CD8-positive, alpha-beta memory T cell (primary cell): ENCODE results near the gene SIL1. TPM values are rescaled to one million over a fixed set of nuclear protein-coding genes. Genes with fewer than 3 reads are reported as not detected.
A peak's percentile ranks its signal among the peaks of the same experiment; 100 is the strongest.

Experiments used
- CTCF ChIA-PET: fragments of 350-600 bp; sonication (Branson Sonifier 250); formaldehyde crosslinking; loops from one replicate; lab custom pipeline; 2021; ENCODE audit warnings: antibody characterized with exemption; lab: Charles Lee
- POLR2A ChIA-PET: fragments of 350-600 bp; sonication (Branson Sonifier 250); formaldehyde crosslinking; loops from one replicate; lab custom pipeline; 2021; ENCODE audit warnings: antibody characterized with exemption; lab: Charles Lee
- DNase-seq, 5 donors: peaks; one replicate each; pipeline versions ENCODE4 v3.0.0 to v3.0.0-alpha.2; 2020 to 2022; ENCODE audit warnings: mixed read lengths in 1 of 5
- H3K27ac ChIP-seq: one replicate; pipeline ENCODE4 v1.7.0; 2013; ENCODE audit warnings: low read depth, mild to moderate bottlenecking, low read length, moderate library complexity
- H3K27me3 ChIP-seq: 2 replicates; pipeline ENCODE4 v1.7.0; 2013; ENCODE audit warnings: low read length, mild to moderate bottlenecking; ENCODE audit not compliant: insufficient read depth, poor library complexity, severe bottlenecking
- H3K36me3 ChIP-seq: 2 replicates; pipeline ENCODE4 v1.7.0; 2013; ENCODE audit warnings: mild to moderate bottlenecking, low read length, moderate library complexity; ENCODE audit not compliant: insufficient read depth
- H3K4me1 ChIP-seq: 2 replicates; pipeline ENCODE4 v1.7.0; 2013; ENCODE audit warnings: mild to moderate bottlenecking, low read length, moderate library complexity; ENCODE audit not compliant: insufficient read depth
- H3K4me3 ChIP-seq: 2 replicates; pipeline ENCODE4 v1.7.0; 2013; ENCODE audit warnings: mild to moderate bottlenecking, low read length
- H3K9me3 ChIP-seq: 2 replicates; pipeline ENCODE4 v1.7.0; 2013; ENCODE audit warnings: mild to moderate bottlenecking, low read length
- H3K27ac Mint-ChIP-seq, 8 donors: one replicate each; pipeline ENCODE4 v1.8.0; 2020 to 2021; ENCODE audit warnings: mixed read lengths in 8 of 8, mild to moderate bottlenecking in 6 of 8, inconsistent platforms in 3 of 8, moderate library complexity in 3 of 8
- H3K27me3 Mint-ChIP-seq, 2 donors: one replicate each; pipeline ENCODE4 v1.8.0; 2020 to 2021; ENCODE audit warnings: mixed read lengths in 2 of 2, mild to moderate bottlenecking in 1 of 2, moderate library complexity in 1 of 2
- H3K36me3 Mint-ChIP-seq, 3 donors: one replicate each; pipeline ENCODE4 v1.8.0; 2020 to 2021; ENCODE audit warnings: mixed read lengths in 3 of 3, inconsistent platforms in 1 of 3, mild to moderate bottlenecking in 1 of 3
- H3K4me1 Mint-ChIP-seq, 3 donors: one replicate each; pipeline ENCODE4 v1.8.0; 2020 to 2021; ENCODE audit warnings: mixed read lengths in 3 of 3, inconsistent platforms in 1 of 3, mild to moderate bottlenecking in 1 of 3
- H3K4me3 Mint-ChIP-seq, 7 donors: one replicate each; pipeline ENCODE4 v1.8.0; 2020 to 2021; ENCODE audit warnings: mixed read lengths in 7 of 7, mild to moderate bottlenecking in 6 of 7, moderate library complexity in 4 of 7, inconsistent platforms in 2 of 7
- H3K9me3 Mint-ChIP-seq, 5 donors: one replicate each; pipeline ENCODE4 v1.8.0; 2020 to 2022; ENCODE audit warnings: mixed read lengths in 5 of 5, mild to moderate bottlenecking in 3 of 5, moderate library complexity in 2 of 5, inconsistent platforms in 1 of 5
- polyA plus RNA-seq: library from polyadenylated mRNA; unstranded; fragments of 300-500 nt; fragmentation: Illumina TruSeq; gene quantifications from one replicate; pipeline ENCODE4 v1.2.3, GENCODE V29; 2021
- total RNA-seq, 2 experiments: library from RNA; stranded (reverse); gene quantifications; one replicate each; pipeline ENCODE4 v1.2.3, GENCODE V29; 2021

Gene SIL1
- total and polyA plus RNA-seq, 3 experiments from 2014 or later: 15.0 to 27.5 (median 26.6) TPM

DNA sequence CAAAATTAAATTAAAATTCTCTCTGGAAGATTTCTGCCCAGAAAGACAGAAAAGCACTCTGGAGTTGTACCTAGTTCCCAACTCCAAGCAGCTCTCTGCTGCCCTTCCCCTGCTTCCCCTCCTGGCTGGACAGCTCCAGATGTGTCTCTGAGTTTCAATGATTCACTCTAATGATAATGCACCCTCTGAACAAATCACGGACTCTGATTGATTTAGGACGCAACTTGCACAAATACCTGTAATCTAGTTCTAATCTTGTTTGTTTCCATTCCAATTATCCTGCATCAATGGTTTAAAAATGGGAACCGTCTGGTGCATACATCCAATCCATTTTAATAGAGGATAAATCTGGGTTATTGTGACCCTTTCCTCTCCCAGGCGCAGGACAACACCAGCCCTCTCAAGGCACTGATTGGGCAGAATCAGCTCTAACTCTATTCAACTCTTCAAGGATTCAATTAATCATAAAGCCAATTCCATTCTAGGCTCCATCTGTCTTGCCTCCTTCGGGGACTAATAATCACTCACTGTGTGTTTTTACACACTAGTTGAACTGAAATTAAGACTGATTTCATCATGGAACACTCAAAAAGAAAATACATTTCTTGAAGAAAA is 211.9 kb downstream of the SIL1 start:
- Mint-ChIP-seq H3K4me1 (peaks cover 13 to 18% (median 13%) of the 10 kb centered on the region in 3 donors), H3K36me3 (peaks cover 0 to 4% (median 0%) of the 10 kb centered on the region in 3 donors), H3K4me3 (no peak overlapping the region), H3K27me3 (no peaks in the 10 kb centered on the region), H3K27ac (no peak overlapping the region), H3K9me3 (no peaks in the 10 kb centered on the region)
- ChIA-PET CTCF (no interaction called here), POLR2A (no interaction called here)
- Histone ChIP-seq H3K4me3 (no peak overlapping the region), H3K4me1 (peaks cover 9% of the 10 kb centered on the region), H3K36me3 (no peaks in the 10 kb centered on the region), H3K9me3 (no peaks in the 10 kb centered on the region), H3K27ac (no peak overlapping the region), H3K27me3 (no peaks in the 10 kb centered on the region)
- no peak for DNase-seq

DNA sequence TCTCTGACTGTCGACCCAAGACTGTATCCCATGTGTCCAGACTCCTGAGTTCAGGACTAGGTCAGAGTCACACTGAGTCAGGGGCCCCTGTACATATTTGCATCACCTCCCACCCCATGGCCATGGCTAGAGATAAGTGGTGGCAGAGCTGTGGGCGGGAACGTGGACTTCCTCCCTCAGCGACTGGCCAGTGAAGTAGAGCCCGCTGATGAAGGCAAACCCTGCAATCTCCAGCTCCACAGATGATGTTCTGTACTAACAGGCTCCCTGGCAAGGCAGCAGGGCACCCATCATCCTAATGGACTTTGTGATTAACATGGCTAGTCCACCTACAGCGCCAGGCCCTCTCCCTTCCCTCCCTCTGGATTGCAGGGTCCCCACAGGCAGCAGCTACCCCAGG is 212.5 kb downstream of the SIL1 start:
- ChIA-PET CTCF (no interaction called here), POLR2A (no interaction called here)
- peaks cover 0 to 4% (median 0%) of the 10 kb centered on the region in 3 donors for H3K36me3 Mint-ChIP-seq
- Histone ChIP-seq H3K27ac (no peak overlapping the region), H3K9me3 (no peaks in the 10 kb centered on the region), H3K36me3 (no peaks in the 10 kb centered on the region), H3K27me3 (no peaks in the 10 kb centered on the region), H3K4me1 (peaks cover 15% of the 10 kb centered on the region), H3K4me3 (no peak overlapping the region)
- H3K4me1 Mint-ChIP-seq: peaks cover 19 to 24% (median 19%) of the 10 kb centered on the region in 3 donors
- no peak overlapping the region for H3K27ac Mint-ChIP-seq
- H3K27me3 Mint-ChIP-seq: no peaks in the 10 kb centered on the region
- H3K4me3 Mint-ChIP-seq: no peak overlapping the region
- no peak for DNase-seq
- H3K9me3 Mint-ChIP-seq: no peaks in the 10 kb centered on the region

DNA sequence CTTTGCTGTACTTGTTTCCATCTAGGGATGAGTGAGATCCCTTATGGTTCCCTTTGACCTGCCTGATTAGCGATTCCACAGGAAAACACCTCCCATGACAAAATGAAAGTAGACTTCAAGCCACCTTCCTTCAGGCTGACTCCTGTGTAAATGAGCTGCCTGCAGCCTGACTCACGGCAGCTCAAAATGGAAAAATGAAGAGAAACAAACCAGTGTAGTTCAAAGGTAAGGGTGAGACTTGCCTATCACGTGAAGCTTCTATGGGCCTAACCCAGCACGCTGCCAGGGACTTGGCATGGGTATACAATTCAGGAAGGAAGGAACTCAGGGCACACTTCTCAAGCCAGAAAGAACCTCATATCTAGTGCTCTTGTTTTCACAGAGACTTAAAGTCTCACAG is 212.9 kb downstream of the SIL1 start:
- Histone ChIP-seq H3K36me3 (no peaks in the 10 kb centered on the region), H3K4me3 (no peak overlapping the region), H3K4me1 (peaks cover 20% of the 10 kb centered on the region), H3K9me3 (no peaks in the 10 kb centered on the region), H3K27me3 (no peaks in the 10 kb centered on the region), H3K27ac (no peak overlapping the region)
- DNase-seq: no peak
- peak overlapping the region in 1 of 8 donors; percentile 11 for H3K27ac Mint-ChIP-seq
- no peak overlapping the region for H3K4me3 Mint-ChIP-seq
- CTCF ChIA-PET: interaction anchor here (0.7 kb wide), 1 partner anchor 10 kb away, joined by 3 read pairs; no protein-coding TSS in a partner anchor
- H3K27me3 Mint-ChIP-seq: no peaks in the 10 kb centered on the region
- H3K36me3 Mint-ChIP-seq: peaks cover 0 to 4% (median 0%) of the 10 kb centered on the region in 3 donors
- POLR2A ChIA-PET: no interaction called here
- H3K9me3 Mint-ChIP-seq: no peaks in the 10 kb centered on the region
- peaks cover 23 to 28% (median 23%) of the 10 kb centered on the region in 3 donors for H3K4me1 Mint-ChIP-seq

DNA sequence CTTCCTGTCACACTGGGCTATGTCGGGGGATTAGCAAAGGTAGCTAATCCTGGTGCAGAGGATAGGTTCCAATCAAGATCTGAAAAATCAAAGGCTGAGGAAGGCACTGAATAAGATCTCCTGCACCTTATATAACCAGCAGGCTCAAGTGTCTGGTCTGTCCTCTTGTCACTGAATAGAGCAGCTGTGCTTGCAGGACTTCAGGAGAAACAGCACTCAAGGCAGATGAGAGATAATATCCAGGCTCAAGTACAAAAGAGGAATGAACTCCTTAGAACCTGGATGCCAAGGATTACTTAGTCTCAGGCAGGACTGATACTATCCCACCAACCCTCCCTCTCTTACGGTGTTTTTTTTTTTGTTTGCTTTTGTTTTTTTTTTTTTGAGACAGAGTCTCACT is 214.2 kb downstream of the SIL1 start:
- Histone ChIP-seq H3K4me3 (no peak overlapping the region), H3K4me1 (peaks cover 30% of the 10 kb centered on the region), H3K27ac (no peak overlapping the region), H3K9me3 (no peaks in the 10 kb centered on the region), H3K27me3 (no peaks in the 10 kb centered on the region), H3K36me3 (no peaks in the 10 kb centered on the region)
- Mint-ChIP-seq H3K27ac (no peak overlapping the region), H3K9me3 (no peaks in the 10 kb centered on the region), H3K27me3 (no peaks in the 10 kb centered on the region), H3K4me3 (no peak overlapping the region), H3K4me1 (peaks cover 32 to 41% (median 36%) of the 10 kb centered on the region in 3 donors), H3K36me3 (peaks cover 0 to 4% (median 0%) of the 10 kb centered on the region in 3 donors)
- ChIA-PET POLR2A (interaction anchor here (0.6 kb wide), 1 partner anchor 282 kb away, joined by 6 read pairs; no protein-coding TSS in a partner anchor), CTCF (no interaction called here)
- DNase-seq: no peak

DNA sequence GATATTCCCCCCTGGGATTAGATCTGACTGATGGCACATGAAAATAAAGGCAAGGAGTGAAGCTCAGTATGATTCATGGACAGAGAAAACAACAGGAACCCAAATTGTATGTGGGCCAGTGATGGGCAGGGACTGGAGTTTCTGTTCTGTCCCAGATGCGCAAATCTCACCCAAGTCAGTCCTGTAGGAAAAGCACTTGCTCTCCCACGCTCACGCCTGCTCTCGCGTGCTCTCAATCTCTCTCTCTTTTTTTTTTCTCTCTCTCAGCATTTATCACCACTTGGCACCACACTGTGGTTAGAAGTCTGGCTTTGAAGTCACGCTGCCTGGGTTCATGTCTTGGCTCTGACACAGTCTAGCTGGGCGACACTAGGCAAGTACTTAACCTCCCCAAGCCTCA is 216.6 kb downstream of the SIL1 start:
- Histone ChIP-seq H3K4me3 (no peak overlapping the region), H3K4me1 (peaks cover 30% of the 10 kb centered on the region), H3K9me3 (no peaks in the 10 kb centered on the region), H3K36me3 (no peaks in the 10 kb centered on the region), H3K27me3 (no peaks in the 10 kb centered on the region), H3K27ac (no peak overlapping the region)
- H3K27me3 Mint-ChIP-seq: no peaks in the 10 kb centered on the region
- CTCF ChIA-PET: no interaction called here
- peaks cover 32 to 46% (median 36%) of the 10 kb centered on the region in 3 donors for H3K4me1 Mint-ChIP-seq
- peak overlapping the region in 5 of 8 donors; percentile 0 to 56 (median 31) for H3K27ac Mint-ChIP-seq
- peak in 3 of 5 donors; percentile 13 to 53 (median 37) for DNase-seq
- H3K36me3 Mint-ChIP-seq: peaks cover 0 to 3% (median 0%) of the 10 kb centered on the region in 3 donors
- peak overlapping the region; percentile 13 to 65 (median 44) for H3K4me3 Mint-ChIP-seq
- POLR2A ChIA-PET: no interaction called here
- no peaks in the 10 kb centered on the region for H3K9me3 Mint-ChIP-seq

DNA sequence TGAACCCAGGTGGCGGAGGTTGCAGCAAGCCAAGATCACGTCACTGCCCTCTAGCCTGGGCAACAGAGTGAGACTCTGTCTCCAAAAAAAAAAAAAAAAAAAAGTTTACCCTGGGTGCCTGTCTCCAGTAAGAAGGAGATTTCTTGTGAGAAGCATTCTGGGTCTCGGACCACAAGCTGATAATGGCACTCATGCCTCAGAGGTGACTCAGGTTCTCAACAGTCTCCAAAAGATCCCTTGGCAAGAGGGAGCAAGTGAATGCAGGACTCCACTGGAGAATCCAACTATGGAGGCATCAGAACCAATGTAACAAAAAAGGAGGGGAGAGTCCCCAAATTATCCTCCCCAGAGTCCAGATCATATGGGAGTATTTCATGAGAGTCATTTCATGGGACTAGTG is 217.0 kb downstream of the SIL1 start:
- no peak for DNase-seq
- H3K27me3 ChIP-seq: no peaks in the 10 kb centered on the region
- ChIA-PET CTCF (no interaction called here), POLR2A (no interaction called here)
- no peak overlapping the region for H3K4me3 ChIP-seq
- peaks cover 30% of the 10 kb centered on the region for H3K4me1 ChIP-seq
- H3K4me1 Mint-ChIP-seq: peaks cover 32 to 46% (median 36%) of the 10 kb centered on the region in 3 donors
- peak overlapping the region in 2 of 8 donors; percentile 0 to 31 for H3K27ac Mint-ChIP-seq
- H3K36me3 ChIP-seq: no peaks in the 10 kb centered on the region
- peak overlapping the region in 3 of 7 donors; percentile 13 to 65 (median 40) for H3K4me3 Mint-ChIP-seq
- H3K9me3 ChIP-seq: no peaks in the 10 kb centered on the region
- no peaks in the 10 kb centered on the region for H3K27me3 Mint-ChIP-seq
- no peaks in the 10 kb centered on the region for H3K9me3 Mint-ChIP-seq
- H3K27ac ChIP-seq: no peak overlapping the region
- H3K36me3 Mint-ChIP-seq: peaks cover 0 to 3% (median 0%) of the 10 kb centered on the region in 3 donors

DNA sequence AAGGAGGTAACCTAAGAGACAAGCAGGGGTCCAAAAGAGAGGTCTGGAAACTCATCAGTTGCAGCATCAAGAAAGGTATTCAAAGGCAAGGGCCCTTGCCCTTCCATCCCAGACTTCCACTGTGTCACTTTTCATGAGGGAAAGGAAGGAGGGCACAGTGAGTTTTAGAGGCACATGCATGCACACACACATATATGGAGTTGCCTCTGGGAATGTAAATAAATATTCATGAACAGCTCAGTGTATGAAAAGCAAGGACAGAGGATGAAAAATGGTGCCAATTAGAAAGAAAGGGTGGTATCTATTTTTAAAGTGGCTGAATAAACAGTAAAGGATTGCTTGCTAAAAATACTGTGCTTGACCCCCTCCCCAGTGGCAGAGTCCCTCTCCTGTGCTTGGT is 217.7 kb downstream of the SIL1 start:
- H3K27me3 ChIP-seq: no peaks in the 10 kb centered on the region
- Mint-ChIP-seq H3K27ac (peak overlapping the region in 7 of 8 donors; percentile 12 to 82 (median 59)), H3K4me3 (peak overlapping the region in 6 of 7 donors; percentile 7 to 60 (median 48)), H3K4me1 (peaks cover 32 to 46% (median 36%) of the 10 kb centered on the region in 3 donors), H3K36me3 (peaks cover 0 to 5% (median 0%) of the 10 kb centered on the region in 3 donors), H3K27me3 (no peaks in the 10 kb centered on the region), H3K9me3 (no peaks in the 10 kb centered on the region)
- H3K4me3 ChIP-seq: no peak overlapping the region
- H3K27ac ChIP-seq: no peak overlapping the region
- H3K9me3 ChIP-seq: no peaks in the 10 kb centered on the region
- peaks cover 30% of the 10 kb centered on the region for H3K4me1 ChIP-seq
- ChIA-PET CTCF (no interaction called here), POLR2A (no interaction called here)
- DNase-seq: no peak
- no peaks in the 10 kb centered on the region for H3K36me3 ChIP-seq

DNA sequence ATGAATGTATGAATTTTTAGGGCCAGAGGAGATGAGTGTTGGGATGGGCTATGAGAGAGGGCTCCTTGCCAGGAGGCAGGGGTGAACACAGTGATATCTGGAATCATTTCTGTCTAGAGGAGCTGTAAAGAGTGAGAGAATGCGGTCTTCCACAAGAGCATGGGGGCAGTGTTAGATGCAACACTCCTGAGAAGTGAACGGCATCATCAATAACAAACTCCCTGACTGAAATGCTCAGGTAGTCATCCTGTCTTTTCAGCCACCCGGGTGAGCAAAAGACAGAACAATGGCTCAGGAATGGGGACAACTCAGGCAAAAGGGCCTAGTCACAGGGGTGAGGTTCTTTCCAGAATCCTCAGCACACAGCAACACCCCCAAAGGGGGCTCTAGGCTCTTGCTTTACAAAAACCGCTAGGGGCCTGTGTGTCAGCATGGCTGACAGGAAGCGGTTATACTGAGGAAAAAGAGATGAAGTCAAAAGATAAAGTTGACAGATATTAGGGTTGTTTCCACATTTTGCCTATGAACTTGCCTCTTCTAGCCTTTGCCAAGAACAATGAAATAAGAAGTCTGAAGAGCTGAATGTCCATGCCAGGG is 218.4 kb downstream of the SIL1 start:
- peak in 4 of 5 donors; percentile 2 to 68 (median 42) for DNase-seq
- Mint-ChIP-seq H3K27ac (peak overlapping the region in 7 of 8 donors; percentile 8 to 82 (median 59)), H3K4me1 (peaks cover 32 to 46% (median 36%) of the 10 kb centered on the region in 3 donors), H3K4me3 (peak overlapping the region; percentile 1 to 60 (median 41)), H3K36me3 (peaks cover 0 to 5% (median 0%) of the 10 kb centered on the region in 3 donors), H3K27me3 (no peaks in the 10 kb centered on the region), H3K9me3 (no peaks in the 10 kb centered on the region)
- Histone ChIP-seq H3K27me3 (no peaks in the 10 kb centered on the region), H3K9me3 (no peaks in the 10 kb centered on the region), H3K27ac (no peak overlapping the region), H3K36me3 (no peaks in the 10 kb centered on the region), H3K4me3 (no peak overlapping the region), H3K4me1 (peaks cover 30% of the 10 kb centered on the region)
- ChIA-PET POLR2A (no interaction called here), CTCF (no interaction called here)
